HepG2 (cell line): ENCODE results near the gene MASP1. TPM values are rescaled to one million over a fixed set of nuclear protein-coding genes. Genes with fewer than 3 reads are reported as not detected.

Experiments used
- ATAC-seq: fragments of 200-7000 bp; cut with Tn5 transposase; 3 replicates; pipeline ENCODE4 v1.9.1; 2020; ENCODE audit warnings: mild to moderate bottlenecking, moderate library complexity
- BruUV-seq: library from RNA; stranded (reverse); fragments of 400-500 nt; replicated peaks from 2 replicates; lab custom pipeline; 2021; lab: Mats Ljungman, UMichigan
- CTCF ChIA-PET: fragments of 300-600 bp; formaldehyde crosslinking; extraction: SDS; loops from one replicate; lab custom pipeline; 2021; ENCODE audit warnings: low total read pairs, inconsistent platforms, low intra/inter-chr PET ratio; lab: Yijun Ruan, JAX
- POLR2A ChIA-PET: fragments of 350-600 bp; sonication (Branson Sonifier 250); formaldehyde crosslinking; loops from one replicate; lab custom pipeline; 2020; ENCODE audit warnings: antibody characterized with exemption, inconsistent platforms; lab: Yijun Ruan, JAX
- DNase-seq: peaks from one replicate; pipeline ENCODE4 v3.0.0-alpha.2; 2015; ENCODE audit warnings: low spot score
- FAIRE-seq: peaks from 3 replicates; lab custom pipeline; 2011; peaks lifted over from hg19 to GRCh38; lab: Jason Lieb, UNC
- H2AFZ ChIP-seq: one replicate; pipeline ENCODE4 v1.6.1; 2011; ENCODE audit warnings: low read length, inconsistent platforms
- H3K27ac ChIP-seq: fragments of 300-600 bp; 3 replicates; pipeline ENCODE4 v1.8.0; 2011; ENCODE audit warnings: mixed run types, mild to moderate bottlenecking, mixed read lengths, low read length, inconsistent platforms; ENCODE audit not compliant: insufficient read depth; ENCODE audit errors: extremely low read length
- H3K27me3 ChIP-seq, 2 experiments: fragments of 200-600 bp in 1 of 2; 2 replicates in 1 of 2; 3 replicates in 1 of 2; pipeline versions ENCODE4 v1.6.0 to v1.8.0; 2011; ENCODE audit warnings: low read length in 2 of 2, mild to moderate bottlenecking in 2 of 2, moderate library complexity in 2 of 2, inconsistent platforms in 1 of 2; ENCODE audit not compliant: insufficient read depth in 2 of 2, control insufficient read depth in 1 of 2
- H3K36me3 ChIP-seq, 2 experiments: fragments of 200-600 bp in 1 of 2; replicated peaks in 1 of 2; 2 replicates in 1 of 2; 3 replicates in 1 of 2; pipeline versions ENCODE4 v1.5.1 to v1.8.0; 2011; ENCODE audit warnings: low read length in 2 of 2, inconsistent platforms in 1 of 2; ENCODE audit not compliant: insufficient read depth in 2 of 2, control insufficient read depth in 1 of 2
- H3K4me1 ChIP-seq: 2 replicates; pipeline ENCODE4 v1.5.1; 2012; ENCODE audit warnings: low read length, inconsistent platforms; ENCODE audit not compliant: insufficient read depth
- H3K4me2 ChIP-seq: 2 replicates; pipeline ENCODE4 v1.6.0; 2011; ENCODE audit warnings: low read depth, low read length, inconsistent platforms
- H3K4me3 ChIP-seq, 3 experiments: fragments of 200-600 bp in 1 of 3; sonication (generic), shearing (Covaris generic) in 1 of 3; replicated peaks in 1 of 3; 2 replicates each; pipeline ENCODE4 v1.5.1; 2011 to 2016; ENCODE audit warnings: low read length in 3 of 3, inconsistent platforms in 2 of 3, low read depth in 2 of 3, mild to moderate bottlenecking in 2 of 3, control low read depth in 1 of 3, mixed read lengths in 1 of 3; ENCODE audit not compliant: insufficient read depth in 1 of 3
- H3K79me2 ChIP-seq: one replicate; pipeline ENCODE4 v1.6.1; 2011; ENCODE audit warnings: low read length, inconsistent platforms; ENCODE audit not compliant: insufficient read depth
- H3K9ac ChIP-seq: 2 replicates; pipeline ENCODE4 v1.6.0; 2011; ENCODE audit warnings: mild to moderate bottlenecking, low read depth, low read length, inconsistent platforms; ENCODE audit not compliant: insufficient read depth
- H3K9me3 ChIP-seq: 2 replicates; pipeline ENCODE4 v1.5.1; 2012; ENCODE audit warnings: mild to moderate bottlenecking, low read length
- H4K20me1 ChIP-seq: 2 replicates; pipeline ENCODE4 v1.6.0; 2011; ENCODE audit warnings: inconsistent platforms, mild to moderate bottlenecking, low read length, moderate library complexity; ENCODE audit not compliant: insufficient read depth
- ATF7 ChIP-seq, 2 experiments: fragments of 450-650 bp in 1 of 2; sonication (generic) in 1 of 2; formaldehyde crosslinking in 1 of 2; IDR thresholded peaks; 2 replicates each; pipeline versions ENCODE4 v1.4.0 to v1.6.1; 2016 to 2020; ENCODE audit warnings: antibody characterized with exemption in 1 of 2, mild to moderate bottlenecking in 1 of 2, missing genetic modification reagents in 1 of 2
- HOXA7 ChIP-seq: sonication (generic); formaldehyde crosslinking; IDR thresholded peaks from 2 replicates; pipeline ENCODE4 v1.8.1; 2022; ENCODE audit warnings: mild to moderate bottlenecking, missing genetic modification reagents, moderate library complexity
- JDP2 ChIP-seq: sonication (generic); formaldehyde crosslinking; IDR thresholded peaks from 2 replicates; pipeline ENCODE4 v1.8.1; 2022; ENCODE audit warnings: missing genetic modification reagents, borderline replicate concordance
- KAT8 ChIP-seq: IDR thresholded peaks from 2 replicates; pipeline ENCODE4 v1.6.1; 2016; ENCODE audit warnings: missing genetic modification reagents, missing compliant biosample characterization
- SMARCC2 ChIP-seq: fragments of 450-650 bp; IDR thresholded peaks from 2 replicates; pipeline ENCODE4 v1.6.1; 2017; ENCODE audit warnings: antibody characterized with exemption, mild to moderate bottlenecking
- TP53 ChIP-seq: sonication (generic); formaldehyde crosslinking; conservative IDR thresholded peaks from 2 replicates; pipeline ENCODE4 v1.4.0; 2020; ENCODE audit warnings: missing genetic modification reagents
- ZNF10 ChIP-seq: sonication (generic); formaldehyde crosslinking; IDR thresholded peaks from 2 replicates; pipeline ENCODE4 v1.4.0; 2020; ENCODE audit warnings: mild to moderate bottlenecking, low read depth, missing genetic modification reagents, borderline replicate concordance
- ZNF33A ChIP-seq: sonication (generic); formaldehyde crosslinking; IDR thresholded peaks from 2 replicates; pipeline ENCODE4 v1.5.1; 2020; ENCODE audit warnings: missing genetic modification reagents, mild to moderate bottlenecking, moderate library complexity, borderline replicate concordance
- ZNF563 ChIP-seq: sonication (generic); formaldehyde crosslinking; IDR thresholded peaks from 2 replicates; pipeline ENCODE4 v1.8.0; 2022; ENCODE audit warnings: mild to moderate bottlenecking, moderate library complexity, missing genetic modification reagents
- WGBS: methylation state at CpG from one replicate; pipeline ENCODE4 v1.1.6; 2017; ENCODE audit warnings: low lambda C conversion rate; 5-methylcytosine and 5-hydroxymethylcytosine counted together
- in situ Hi-C: cut with HindIII; loops from 2 replicates; pipeline ENCODE4 v1.10.0; 2017; ENCODE audit warnings: low pct_unique_long_range_greater_than_20kb; ENCODE audit not compliant: extremely low pct_ligation_motif_present
- intact Hi-C: fragments of 100-400 bp; cut with micrococcal nuclease; formaldehyde crosslinking; loops from one replicate; pipeline ENCODE4 v1.10.0; 2022; ENCODE audit not compliant: unreplicated experiment
- polyA plus RNA-seq, 8 experiments: library from polyadenylated mRNA; depleted of rRNA in 3 of 8; stranded (reverse) in 7 of 8; unstranded in 1 of 8; fragments of >200 nt; fragmentation: Illumina TruSeq in 4 of 8; extraction: Trizol in 4 of 8; gene quantifications; 2 replicates each; pipeline versions ENCODE4 v1.2.1 to v1.2.3, GENCODE V29; 2011 to 2016; ENCODE audit warnings: low read depth in 4 of 8, missing spikeins in 1 of 8, mixed read lengths in 1 of 8; ENCODE audit not compliant: insufficient read depth in 1 of 8
- total RNA-seq, 5 experiments: library from RNA; depleted of rRNA; stranded (reverse); fragments of >200 nt; fragmentation: Illumina TruSeq; extraction: Trizol; gene quantifications; 2 replicates each; pipeline ENCODE4 v1.2.3, GENCODE V29; 2016; ENCODE audit warnings: low read depth in 1 of 5
- TF ChIP-seq, protein P1 (sequence below): sonication (generic); formaldehyde crosslinking; conservative IDR thresholded peaks from 2 replicates; pipeline ENCODE4 v1.8.1; 2023; ENCODE audit warnings: missing genetic modification reagents

Gene MASP1
- total and polyA plus RNA-seq, 2 of the 13 experiments (the other 11 are each of a cell fraction or from before 2014, with no cell fraction given): 10.8 to 56.0 TPM

DNA sequence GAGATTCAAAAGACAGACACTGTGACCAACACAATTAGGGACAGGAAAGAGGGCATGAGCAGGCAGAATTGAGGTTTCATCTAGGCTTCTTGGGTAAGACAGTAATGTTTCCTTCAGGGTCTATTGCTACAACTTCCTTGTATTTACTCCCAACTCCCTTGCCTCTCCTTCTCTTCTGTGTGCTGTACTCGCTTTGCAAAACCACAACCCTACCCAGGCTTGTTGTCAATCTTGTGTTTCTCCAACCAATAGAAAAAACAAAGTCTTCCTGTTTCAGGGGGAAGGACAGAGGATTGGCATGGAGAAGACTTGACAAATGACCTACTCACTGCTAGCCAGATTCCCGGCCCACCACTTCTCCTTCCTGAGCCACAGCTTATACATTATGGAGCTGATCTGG is 36.3 kb upstream of the MASP1 start (continued):
- TF ChIP-seq KAT8 (CRISPR knock-in tag) (no peak), ZNF33A (CRISPR knock-in tag) (no peak), ZNF563 (CRISPR knock-in tag) (no peak), TP53 (CRISPR knock-in tag) (no peak), JDP2 (no peak)
- TF ChIP-seq, protein P1, sequence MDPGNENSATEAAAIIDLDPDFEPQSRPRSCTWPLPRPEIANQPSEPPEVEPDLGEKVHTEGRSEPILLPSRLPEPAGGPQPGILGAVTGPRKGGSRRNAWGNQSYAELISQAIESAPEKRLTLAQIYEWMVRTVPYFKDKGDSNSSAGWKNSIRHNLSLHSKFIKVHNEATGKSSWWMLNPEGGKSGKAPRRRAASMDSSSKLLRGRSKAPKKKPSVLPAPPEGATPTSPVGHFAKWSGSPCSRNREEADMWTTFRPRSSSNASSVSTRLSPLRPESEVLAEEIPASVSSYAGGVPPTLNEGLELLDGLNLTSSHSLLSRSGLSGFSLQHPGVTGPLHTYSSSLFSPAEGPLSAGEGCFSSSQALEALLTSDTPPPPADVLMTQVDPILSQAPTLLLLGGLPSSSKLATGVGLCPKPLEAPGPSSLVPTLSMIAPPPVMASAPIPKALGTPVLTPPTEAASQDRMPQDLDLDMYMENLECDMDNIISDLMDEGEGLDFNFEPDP: no peak

DNA sequence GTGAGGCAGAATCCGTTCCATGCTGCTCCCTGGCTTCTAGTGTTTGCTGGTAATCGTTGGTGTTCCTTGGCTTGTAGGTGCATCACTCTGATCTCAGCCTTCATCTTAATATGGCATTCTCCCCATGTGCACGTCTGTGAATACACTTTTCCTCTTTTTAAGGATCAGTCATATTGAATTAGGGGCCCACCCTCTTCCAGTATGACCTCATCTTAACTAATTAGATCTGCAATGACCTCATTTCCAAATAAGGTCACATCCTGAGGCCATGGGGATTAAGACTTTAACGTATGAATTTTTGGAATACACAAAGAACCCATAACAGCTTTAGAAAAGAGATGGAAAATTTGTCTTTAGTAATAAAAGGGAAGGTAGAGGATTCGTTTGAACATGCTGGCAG is 34.1 kb upstream of the MASP1 start:
- in situ Hi-C loops: no loop called here
- 10% methylated on average over 5 of the region's 5 CpGs for WGBS

More for the DNA sequence above, 34.1 kb upstream of the MASP1 start:
- no peak for FAIRE-seq
- TF ChIP-seq ATF7 (IDR thresholded peaks at IDR 0.05) (peak; percentile 73), ATF7 (CRISPR knock-in tag; IDR thresholded peaks at IDR 0.05) (no peak), ZNF10 (CRISPR knock-in tag) (no peak), HOXA7 (CRISPR knock-in tag) (no peak), SMARCC2 (no peak)
- TF ChIP-seq, all 625 proteins: peak for 1
- H3K4me3 ChIP-seq: no peak overlapping the region
- ChIA-PET POLR2A (no interaction called here), CTCF (no interaction called here)
- no peak overlapping the region for H3K4me2 ChIP-seq
- H3K4me1 ChIP-seq: no peaks in the 10 kb centered on the region
- DNase-seq: no peak
- intact Hi-C loops: no loop called here
- no peak for ATAC-seq
- no peaks in the 10 kb centered on the region for H3K79me2 ChIP-seq
- H3K9me3 ChIP-seq: no peaks in the 10 kb centered on the region
- no peak overlapping the region for H2AFZ ChIP-seq
- H3K27ac ChIP-seq: no peak overlapping the region
- BruUV-seq: no TSS peak
- H3K36me3 ChIP-seq: no peaks in the 10 kb centered on the region
- H3K27me3 ChIP-seq: 0 out of 5 replicates have a peak, but pooled peaks cover 0 to 2% of the 10 kb centered on the region in 2 experiments
- H3K9ac ChIP-seq: no peak overlapping the region
- no peaks in the 10 kb centered on the region for H4K20me1 ChIP-seq
